GM06990 (cell line): ENCODE results near the gene TRIM65.
"Not testable (repeated sequence)": the region's sequence is repeated elsewhere in the genome, so short reads cannot be mapped to it uniquely, and the experiment has no call there.

Source experiments
- DNase-seq: peaks from one replicate; pipeline ENCODE4 v3.0.0-alpha.2; 2011; ENCODE audit not compliant: insufficient read length; ENCODE audit errors: extremely low read depth
- H3K27me3 ChIP-seq: replicated peaks from 2 replicates; pipeline ENCODE4 v1.6.0; 2011; ENCODE audit warnings: low read length; ENCODE audit not compliant: control insufficient read depth, insufficient read depth
- H3K36me3 ChIP-seq: 2 replicates; pipeline ENCODE4 v1.5.1; 2011; ENCODE audit warnings: low read length; ENCODE audit not compliant: control insufficient read depth, insufficient read depth
- H3K4me3 ChIP-seq: replicated peaks from 2 replicates; pipeline ENCODE4 v1.5.1; 2011; ENCODE audit warnings: low read depth, mild to moderate bottlenecking, control low read depth, low read length
- CTCF ChIP-seq: IDR thresholded peaks from 2 replicates; pipeline ENCODE4 v1.5.1; 2011; ENCODE audit warnings: low read length, control low read depth, mild to moderate bottlenecking, inconsistent platforms; ENCODE audit not compliant: insufficient read depth, poor library complexity, severe bottlenecking

TRIM65 gene

GRCh38 chr17:75864448-75864871 is 32.3 kb downstream of the TRIM65 start:
- peak; percentile 80 for DNase-seq
- Histone ChIP-seq H3K36me3 (no peaks in the 10 kb centered on the region), H3K27me3 (no peaks in the 10 kb centered on the region), H3K4me3 (no peak overlapping the region)
- TF ChIP-seq CTCF, result no peak

- Histone ChIP-seq H3K27me3 (no peaks in the 10 kb centered on the region), H3K36me3 (no peaks in the 10 kb centered on the region), H3K4me3 (no peak overlapping the region)
- no peak for TF ChIP-seq CTCF
- no peak for DNase-seq
Measured at GRCh38 chr17:75861927-75862317, 34.8 kb downstream of the TRIM65 start.

- not testable (repeated sequence) for DNase-seq, H3K27me3 ChIP-seq, H3K4me3 ChIP-seq, H3K36me3 ChIP-seq
Measured at GRCh38 chr17:75859358-75859757, 37.4 kb downstream of the TRIM65 start.

GRCh38 chr17:75856062-75856756 is 40.5 kb downstream of the TRIM65 start:
- DNase-seq, result no peak
- TF ChIP-seq CTCF, result peak; percentile 39
- Histone ChIP-seq H3K4me3 (peak overlapping the region; percentile 86), H3K36me3 (peaks cover 4% of the 10 kb centered on the region), H3K27me3 (no peaks in the 10 kb centered on the region)

- Histone ChIP-seq H3K36me3 (peaks cover 5% of the 10 kb centered on the region), H3K27me3 (no peaks in the 10 kb centered on the region), H3K4me3 (peak within 1 kb of the TSS; percentile 86)
- peak; percentile 96 for DNase-seq
- TF ChIP-seq CTCF, result no peak
Measured at GRCh38 chr17:75855310-75856061, 41.3 kb downstream of the TRIM65 start, which contains the start of gene WBP2. Gene WBP2, minus strand, starts transcription at chr17:75855335. Its CDS starts 38 bp downstream, at chr17:75855297.

- H3K27me3 ChIP-seq, result no peaks in the 10 kb centered on the region
- no peak for DNase-seq
- peaks cover 6% of the 10 kb centered on the region for H3K36me3 ChIP-seq
- peak; percentile 21 for TF ChIP-seq CTCF
- H3K4me3 ChIP-seq, result peak overlapping the region; percentile 74
Measured at GRCh38 chr17:75854881-75855309, 41.9 kb downstream of the TRIM65 start.
